DMS53 treated with DMSO at 0.1 percent for 48 hours (cell line): ENCODE data around the gene MAP6D1.
"Not testable (repeated sequence)": the region's sequence is repeated elsewhere in the genome, so short reads cannot be mapped to it uniquely, and the experiment has no call there.

Experiments used
- DNase-seq: peaks from one replicate; lab custom pipeline; 2025; ENCODE audit not compliant: unreplicated experiment; lab: John Stamatoyannopoulos, UW

Gene MAP6D1

DNA sequence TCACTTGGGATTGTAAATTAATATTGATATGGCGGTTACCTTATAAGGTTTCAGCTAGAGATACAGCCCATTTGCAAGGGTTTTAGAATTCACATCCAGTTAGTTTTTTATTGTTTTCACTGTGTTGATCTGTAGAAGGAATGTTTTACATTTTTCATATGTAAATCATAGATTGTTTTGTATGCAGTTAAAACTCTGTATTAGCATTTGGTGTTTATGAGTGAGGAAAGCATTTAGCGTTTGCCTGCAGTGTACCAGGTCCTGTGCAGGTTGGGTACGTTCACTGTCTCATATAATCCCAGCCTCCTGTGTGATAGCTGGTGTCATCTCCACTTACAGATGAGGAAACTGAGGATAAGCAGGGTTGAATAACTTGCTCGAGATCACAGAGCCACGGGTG, 23.8 kb downstream of the MAP6D1 start:
- no peak for DNase-seq

DNA sequence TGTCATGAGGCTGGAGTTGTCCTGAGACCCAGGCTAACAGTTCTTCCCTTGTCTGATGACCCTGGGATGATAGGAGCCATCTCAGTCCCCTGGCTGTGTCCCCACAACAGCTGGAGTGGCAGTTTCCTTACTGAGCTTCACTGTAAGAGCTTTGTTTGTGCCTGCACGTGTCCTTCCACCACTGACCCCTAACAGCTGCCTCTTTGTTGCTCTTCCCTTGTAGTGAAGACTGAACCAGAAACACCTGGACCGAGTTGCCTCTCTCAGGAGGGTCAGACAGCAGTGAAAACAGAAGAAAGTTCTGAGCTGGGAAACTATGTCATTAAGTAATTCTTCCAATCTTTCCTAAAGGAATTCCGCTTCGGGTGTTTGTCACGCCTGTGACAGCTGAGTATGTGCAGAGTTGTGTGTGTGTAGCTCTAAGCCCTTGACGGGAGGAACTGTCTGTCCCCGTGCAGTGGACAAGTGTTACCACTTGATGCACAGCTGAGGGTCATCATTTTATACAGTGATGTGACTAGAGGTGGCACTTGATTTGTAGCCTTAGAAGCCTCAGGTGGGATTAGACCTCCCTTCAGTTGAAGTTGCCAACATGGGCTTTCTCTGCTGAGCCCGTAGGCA, 25.0 kb downstream of the MAP6D1 start:
- DNase-seq, result no peak

DNA sequence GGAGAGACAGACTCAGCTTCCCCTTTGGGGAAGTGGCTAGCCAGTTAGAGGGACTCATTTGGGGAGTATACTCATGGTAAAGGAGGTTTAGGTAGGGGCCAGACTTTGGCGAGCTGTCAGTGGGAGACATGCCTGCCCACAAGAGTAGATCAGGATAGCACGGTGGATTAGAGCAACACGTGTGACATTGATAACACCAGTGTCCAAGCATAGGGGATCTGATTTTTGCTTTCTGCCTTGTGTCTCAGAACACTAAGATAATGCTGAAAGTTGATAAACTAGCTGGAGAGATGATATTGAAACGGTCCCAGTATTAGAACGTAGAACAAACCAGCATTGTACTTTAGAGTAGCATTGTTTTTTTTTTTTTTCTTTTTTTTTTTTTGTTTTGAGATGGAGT, 25.9 kb downstream of the MAP6D1 start:
- DNase-seq, result no peak

DNA sequence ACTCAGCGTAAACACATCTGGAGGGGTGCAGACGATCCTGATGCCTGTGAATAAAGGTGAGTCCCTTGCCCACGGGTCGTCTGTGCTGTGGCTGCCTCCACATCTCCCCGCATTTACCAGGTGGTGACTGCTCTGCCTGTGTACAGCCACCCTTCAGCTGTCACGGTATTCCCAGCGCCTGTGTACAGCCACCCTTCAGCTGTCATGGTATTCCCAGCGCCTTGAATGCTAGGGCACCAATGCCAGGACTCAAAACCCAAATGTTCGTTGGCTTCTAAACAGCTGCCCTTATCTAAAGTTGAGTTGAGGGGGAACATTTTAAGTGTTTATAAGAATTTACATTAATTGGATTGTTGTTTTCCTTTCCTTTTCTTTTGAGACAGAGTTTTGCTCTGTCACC, 27.4 kb downstream of the MAP6D1 start:
- no peak for DNase-seq

- no peak for DNase-seq
These were observed 29.0 kb downstream of the MAP6D1 start for GRCh38 chr3:183796372-183796771.

DNA sequence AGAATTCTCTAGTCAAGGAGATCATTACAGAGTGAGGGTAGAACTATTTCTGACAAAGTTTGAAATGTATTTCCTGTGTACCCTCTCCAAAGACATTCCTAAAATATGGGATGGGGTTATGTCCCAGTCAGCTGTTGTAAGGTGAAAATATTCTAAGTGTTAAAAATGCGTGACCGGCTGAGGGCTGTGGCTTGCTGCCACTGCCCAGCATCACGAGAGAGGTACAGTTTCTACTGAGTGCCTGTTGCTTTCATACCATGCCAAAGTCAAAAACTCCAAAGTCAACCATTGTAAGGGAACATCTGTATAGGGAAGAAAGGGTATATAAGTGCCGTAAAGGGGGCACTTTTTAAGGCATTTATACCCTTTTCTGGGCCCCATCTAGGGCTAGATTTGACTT, 30.9 kb downstream of the MAP6D1 start:
- no peak for DNase-seq

DNA sequence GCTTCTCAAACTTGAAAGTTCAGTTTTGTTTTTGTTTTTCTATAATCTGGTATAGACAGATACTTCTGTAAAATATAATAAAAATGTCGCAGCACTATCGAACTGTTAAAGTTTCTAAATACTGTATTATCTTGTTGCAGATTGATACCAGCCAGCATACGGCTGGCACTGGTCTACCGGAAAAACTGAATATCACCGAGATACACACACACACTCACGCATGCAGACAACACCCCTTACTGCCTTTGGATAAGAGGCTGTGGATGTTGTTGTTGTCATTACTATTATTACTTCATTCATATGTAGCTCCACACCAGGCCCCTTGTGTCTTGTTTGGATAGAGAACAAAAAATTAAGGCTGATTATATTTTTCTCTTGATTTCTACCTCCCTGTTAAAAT, 32.4 kb downstream of the MAP6D1 start:
- no peak for DNase-seq

DNA sequence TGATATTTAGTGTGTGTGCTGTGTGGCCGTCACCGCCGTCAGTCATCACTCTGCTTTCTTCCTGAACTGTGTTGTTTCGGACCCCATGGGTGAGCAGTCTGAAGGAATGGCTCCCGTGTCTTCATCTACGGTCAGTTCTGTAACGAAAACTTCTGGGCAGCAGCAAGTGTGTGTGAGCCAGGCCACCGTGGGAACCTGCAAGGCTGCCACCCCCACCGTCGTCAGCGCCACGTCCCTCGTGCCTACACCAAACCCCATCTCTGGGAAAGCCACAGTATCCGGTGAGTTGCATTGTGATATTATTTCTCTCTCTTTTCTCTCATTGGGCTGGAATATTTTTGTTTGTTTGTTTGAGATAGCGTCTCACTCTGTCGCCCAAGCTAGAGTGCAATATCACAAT, 34.7 kb downstream of the MAP6D1 start:
- no peak for DNase-seq

DNA sequence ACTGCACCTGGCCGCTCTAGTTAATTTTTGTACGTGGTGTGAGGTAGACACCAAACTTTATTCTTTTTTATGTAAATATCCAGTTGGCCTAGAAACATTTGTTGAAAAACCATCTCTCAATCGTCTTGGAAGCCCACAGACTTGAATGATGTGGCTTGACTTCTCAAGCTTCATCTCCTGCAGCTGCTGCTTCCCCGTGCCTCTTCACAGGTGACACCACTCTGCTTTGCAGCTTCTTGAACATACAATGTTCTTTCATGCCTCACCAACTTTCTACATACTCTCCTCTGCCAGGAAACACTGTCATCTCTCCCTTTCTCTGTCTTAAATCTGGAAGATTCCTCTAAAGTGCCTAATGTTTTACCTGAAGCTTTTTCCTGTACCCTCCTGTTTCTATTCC, 35.6 kb downstream of the MAP6D1 start:
- no peak for DNase-seq

DNA sequence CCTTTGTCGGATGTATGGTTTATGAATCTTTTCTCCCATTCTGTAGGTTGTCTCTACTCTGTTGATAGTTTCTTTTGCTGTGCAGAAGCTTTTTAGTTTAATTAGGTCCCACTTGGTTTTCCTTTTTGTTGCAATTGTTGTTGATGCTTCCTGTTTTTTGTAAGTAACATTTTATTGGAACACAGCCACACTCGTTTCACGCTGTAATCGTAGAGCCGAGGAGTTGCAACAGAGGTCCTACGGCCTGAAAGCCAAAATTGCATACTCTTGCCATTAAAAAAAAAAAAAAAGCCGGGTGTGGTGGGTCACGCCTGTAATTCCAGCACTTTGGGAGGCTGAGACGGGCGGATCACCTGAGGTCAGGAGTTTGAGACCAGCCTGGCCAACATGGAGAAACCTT, 40.9 kb downstream of the MAP6D1 start:
- DNase-seq, result not testable (repeated sequence)

DNA sequence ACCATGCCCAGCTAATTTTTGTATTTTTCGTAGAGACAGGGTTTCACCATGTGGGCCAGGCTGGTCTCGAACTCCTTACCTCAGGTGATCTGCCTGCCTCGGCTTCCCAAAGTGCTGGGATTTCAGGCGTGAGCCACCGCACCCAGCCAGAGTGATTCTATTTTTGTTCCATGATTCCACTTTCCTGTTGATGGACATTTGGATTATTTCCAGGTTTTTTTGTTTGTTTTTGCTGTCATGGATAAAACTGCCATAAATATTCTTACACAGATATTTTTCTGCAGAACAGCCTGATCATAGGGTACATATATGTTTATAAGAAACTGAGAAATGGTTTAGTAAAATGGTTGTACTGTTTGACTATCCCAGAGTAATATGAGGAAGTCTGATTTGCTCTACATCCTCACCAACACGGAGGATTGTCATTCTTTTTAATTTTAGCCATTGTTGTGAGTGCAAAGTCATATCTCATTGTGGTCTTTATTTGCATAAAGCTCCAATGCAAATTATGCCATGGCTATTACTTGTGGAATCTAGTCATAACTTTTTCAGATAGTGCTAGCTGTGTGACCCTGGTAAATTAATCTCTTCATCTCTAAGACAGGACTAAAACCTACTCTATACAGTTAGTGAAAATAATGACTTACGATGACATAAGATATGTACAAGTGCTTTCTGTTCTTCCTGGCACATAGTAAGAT, 42.7 kb downstream of the MAP6D1 start:
- no peak for DNase-seq

DNA sequence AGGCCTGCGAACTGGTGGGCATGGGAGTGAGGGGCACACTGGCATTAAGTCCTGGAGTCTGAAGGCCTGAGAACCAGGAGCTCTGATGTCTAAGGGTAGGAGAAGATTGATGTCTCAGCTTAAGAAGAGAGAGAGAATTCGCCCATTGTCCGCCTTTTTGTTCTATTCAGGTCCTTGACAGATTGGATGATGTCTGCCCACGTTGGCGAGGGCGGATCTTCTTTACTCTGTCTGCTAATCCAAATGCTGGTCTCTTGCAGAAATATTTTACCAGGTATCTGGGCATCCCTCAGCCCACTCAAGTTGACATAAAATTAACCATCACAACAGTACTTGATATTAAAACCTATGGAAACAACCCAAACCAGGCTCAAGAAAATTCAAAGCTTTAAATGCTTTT, 44.1 kb downstream of the MAP6D1 start:
- DNase-seq, result no peak

DNA sequence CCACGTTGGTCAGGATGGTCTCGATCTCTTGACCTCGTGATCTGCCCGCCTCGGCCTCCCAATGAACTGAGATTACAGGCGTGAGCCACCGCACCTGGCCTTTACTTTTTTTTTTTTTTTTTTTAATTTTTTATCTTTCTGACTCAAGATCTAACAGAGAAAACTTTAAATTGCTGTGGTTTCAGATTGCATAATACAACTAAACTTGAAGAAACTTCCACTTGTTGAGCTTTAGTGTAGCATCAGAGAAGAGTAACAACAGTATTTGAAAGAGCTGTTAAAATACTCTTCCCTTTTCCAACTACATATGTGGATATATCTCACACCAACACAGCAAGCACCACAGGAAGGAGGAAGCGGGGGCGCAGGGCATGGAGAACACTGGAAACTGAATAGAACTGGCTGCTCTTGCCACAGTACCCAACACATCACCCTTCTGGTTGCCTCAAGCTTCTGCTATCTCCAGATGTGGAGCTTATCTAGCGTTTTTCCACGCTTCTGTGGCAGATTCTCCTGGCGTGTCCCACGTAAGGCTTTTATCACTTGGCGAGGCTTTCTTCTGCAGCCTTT, 45.4 kb downstream of the MAP6D1 start:
- no peak for DNase-seq

- DNase-seq, result no peak
These were observed 48.3 kb downstream of the MAP6D1 start for GRCh38 chr3:183777016-183777618.

DNA sequence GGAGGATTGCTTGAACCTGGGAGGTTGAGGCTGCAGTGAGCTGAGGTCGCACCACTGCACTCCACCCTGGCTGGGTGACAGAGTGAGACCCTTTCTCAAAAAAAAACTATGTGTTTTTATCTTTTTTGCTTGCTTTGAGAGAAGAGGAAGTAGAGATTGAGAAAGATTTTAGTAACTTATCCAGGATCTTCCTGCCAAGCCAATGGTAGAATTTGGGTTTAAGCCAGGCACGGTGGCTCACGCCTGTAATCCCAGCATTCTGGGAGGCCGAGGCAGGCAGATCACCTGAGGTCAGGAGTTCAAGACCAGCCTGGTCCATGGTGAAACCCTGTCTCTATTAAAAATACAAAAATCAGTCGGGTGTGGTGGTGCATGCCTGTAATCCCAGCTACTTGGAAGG, 48.9 kb downstream of the MAP6D1 start:
- DNase-seq, result not testable (repeated sequence)

- no peak for DNase-seq
These were observed 49.6 kb downstream of the MAP6D1 start for GRCh38 chr3:183775781-183776180.

DNA sequence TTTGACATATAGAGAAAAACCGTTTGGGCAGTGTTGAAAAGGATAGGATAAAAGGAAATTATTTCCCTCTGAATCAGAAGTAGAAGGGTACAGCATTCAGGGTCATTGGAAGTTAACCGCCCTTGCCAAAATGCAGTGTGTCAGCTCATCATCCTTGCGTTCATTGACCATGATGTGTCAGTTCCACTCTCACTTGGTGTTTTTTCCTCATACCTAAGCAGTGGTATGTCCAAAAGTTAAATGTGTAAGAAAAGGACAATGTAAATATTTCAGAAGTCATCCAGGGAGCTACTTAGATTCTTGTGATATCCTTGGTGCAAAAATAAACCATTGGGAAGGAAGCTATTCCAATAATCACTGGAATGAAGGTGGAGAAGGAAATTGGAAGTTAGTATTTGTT, 50.7 kb downstream of the MAP6D1 start:
- DNase-seq, result no peak

GRCh38 chr3:183769453-183769852, 55.9 kb downstream of the MAP6D1 start:
- no peak for DNase-seq

- DNase-seq, result no peak
These were observed 57.3 kb downstream of the MAP6D1 start for GRCh38 chr3:183768114-183768513.

GRCh38 chr3:183766745-183767606, 58.4 kb downstream of the MAP6D1 start:
- DNase-seq, result peak; percentile 51

- DNase-seq, result no peak
These were observed 59.3 kb downstream of the MAP6D1 start for GRCh38 chr3:183766107-183766506.
